HG03521 (cell line): ENCODE data around the gene PER1.

Source experiments
- ATAC-seq: cut with Tn5 transposase; IDR thresholded peaks from one replicate; pipeline ENCODE4 v1.9.1; 2021; ENCODE audit warnings: mild to moderate bottlenecking, moderate library complexity; ENCODE audit not compliant: unreplicated experiment

Gene PER1

GRCh38 chr17:8167526-8167925, 15.3 kb upstream of the PER1 start:
- no peak for ATAC-seq

- ATAC-seq = no peak
Observed at GRCh38 chr17:8166731-8167130, 14.5 kb upstream of the PER1 start.

DNA sequence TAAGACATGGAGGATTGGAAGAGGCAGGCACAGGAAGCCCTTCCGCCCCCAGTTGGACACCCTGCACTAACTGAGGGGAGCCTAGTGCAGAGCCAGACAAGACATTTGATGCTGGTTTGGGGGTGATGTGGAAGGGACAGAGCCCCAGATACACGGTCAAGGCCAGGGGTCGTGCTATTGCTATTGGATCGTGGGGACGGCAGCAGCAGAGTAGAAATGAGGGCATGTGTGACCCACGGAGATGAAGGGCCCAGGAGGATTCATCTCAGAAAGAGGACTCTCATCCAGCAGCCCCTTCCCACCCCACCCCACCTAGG, 12.6 kb upstream of the PER1 start:
- ATAC-seq = no peak

GRCh38 chr17:8163978-8164814, 12.0 kb upstream of the PER1 start:
- no peak for ATAC-seq

- no peak for ATAC-seq
Observed at GRCh38 chr17:8162997-8163977, 11.1 kb upstream of the PER1 start.

DNA sequence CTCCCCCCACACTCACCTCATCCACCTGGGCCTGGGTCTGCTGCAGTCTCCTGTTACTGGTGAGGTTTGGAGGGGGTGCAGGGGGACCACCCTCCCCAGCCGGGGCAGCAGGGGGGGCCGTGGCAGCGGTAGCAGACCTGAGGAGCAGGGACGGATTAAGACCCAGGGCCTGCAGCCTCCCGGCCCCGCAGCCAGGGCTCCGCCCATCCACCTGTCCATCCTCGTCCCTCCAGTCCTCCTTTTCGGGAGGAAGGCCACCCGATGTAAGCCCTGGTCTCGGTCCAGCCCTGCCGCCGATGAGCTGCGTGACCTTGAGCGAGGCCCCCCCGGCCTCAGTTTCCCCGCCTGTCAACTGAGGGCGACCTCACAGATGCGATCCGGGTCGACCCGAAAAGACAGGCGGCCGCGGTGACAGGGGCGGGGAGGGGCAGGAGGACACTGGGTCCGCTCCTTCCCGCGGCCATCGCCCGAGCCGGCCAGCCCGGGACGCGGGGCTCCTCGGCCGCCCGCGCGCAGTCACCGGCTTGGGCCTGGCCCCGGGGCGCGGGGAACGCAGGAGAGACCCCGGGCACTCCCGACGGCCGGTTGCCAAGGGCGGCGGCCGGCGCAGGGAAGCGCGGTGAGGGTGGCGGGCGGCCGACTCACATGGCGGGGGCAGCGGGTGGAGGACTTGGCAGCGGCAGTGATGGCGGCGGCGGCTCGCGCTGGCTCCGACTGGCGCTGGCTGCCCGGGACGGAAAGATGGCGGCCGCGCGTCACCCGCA, 10.2 kb upstream of the PER1 start, which contains the start of gene VAMP2:
VAMP2 (minus strand) TSS at position 716 of the 764 bp plus-strand sequence; CDS start at position 647, 69 bp downstream.
- peak; percentile 43 for ATAC-seq

DNA sequence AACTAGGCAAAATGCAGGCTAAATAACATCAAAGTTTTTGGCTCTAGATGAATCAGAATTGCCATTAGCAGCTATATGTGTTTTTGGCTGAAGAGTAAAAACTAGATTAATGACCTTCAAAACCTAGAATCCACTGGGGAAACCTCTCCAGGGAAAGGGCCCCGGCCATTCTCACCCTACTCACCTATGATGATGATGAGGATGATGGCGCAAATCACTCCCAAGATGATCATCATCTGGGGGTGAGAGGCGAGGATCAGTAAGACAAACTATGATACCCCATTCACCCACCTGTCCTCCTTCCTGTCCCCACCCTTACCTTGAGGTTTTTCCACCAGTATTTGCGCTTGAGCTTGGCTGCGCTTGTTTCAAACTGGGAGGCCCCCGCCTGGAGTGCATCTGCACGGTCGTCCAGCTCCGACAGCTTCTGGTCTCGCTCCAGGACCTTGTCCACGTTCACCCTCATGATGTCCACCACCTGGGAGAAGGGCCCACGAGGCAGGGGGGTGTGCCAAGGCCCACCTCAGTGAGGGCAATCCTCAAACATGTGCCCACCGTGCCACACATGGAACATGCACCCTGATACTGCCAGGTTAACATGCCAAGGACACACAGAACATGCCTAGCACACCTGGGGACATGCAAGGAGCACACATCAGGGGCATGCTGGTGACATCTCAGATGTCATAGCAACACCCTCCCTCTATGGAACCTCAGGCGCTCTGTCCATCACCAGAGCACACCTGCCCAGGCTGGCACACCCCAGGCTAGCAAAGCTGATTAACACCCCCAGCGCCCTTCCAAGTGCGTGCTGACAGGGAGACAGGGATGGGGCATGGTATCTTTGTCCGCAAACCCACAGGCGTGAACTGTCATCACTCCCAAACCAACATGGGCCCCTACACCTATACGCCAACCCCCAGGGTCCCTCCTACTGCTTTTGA, 9.4 kb upstream of the PER1 start:
- ATAC-seq = no peak

GRCh38 chr17:8160741-8161221, 8.6 kb upstream of the PER1 start:
- no peak for ATAC-seq

- no peak for ATAC-seq
Observed at GRCh38 chr17:8160224-8160577, 8.0 kb upstream of the PER1 start.

DNA sequence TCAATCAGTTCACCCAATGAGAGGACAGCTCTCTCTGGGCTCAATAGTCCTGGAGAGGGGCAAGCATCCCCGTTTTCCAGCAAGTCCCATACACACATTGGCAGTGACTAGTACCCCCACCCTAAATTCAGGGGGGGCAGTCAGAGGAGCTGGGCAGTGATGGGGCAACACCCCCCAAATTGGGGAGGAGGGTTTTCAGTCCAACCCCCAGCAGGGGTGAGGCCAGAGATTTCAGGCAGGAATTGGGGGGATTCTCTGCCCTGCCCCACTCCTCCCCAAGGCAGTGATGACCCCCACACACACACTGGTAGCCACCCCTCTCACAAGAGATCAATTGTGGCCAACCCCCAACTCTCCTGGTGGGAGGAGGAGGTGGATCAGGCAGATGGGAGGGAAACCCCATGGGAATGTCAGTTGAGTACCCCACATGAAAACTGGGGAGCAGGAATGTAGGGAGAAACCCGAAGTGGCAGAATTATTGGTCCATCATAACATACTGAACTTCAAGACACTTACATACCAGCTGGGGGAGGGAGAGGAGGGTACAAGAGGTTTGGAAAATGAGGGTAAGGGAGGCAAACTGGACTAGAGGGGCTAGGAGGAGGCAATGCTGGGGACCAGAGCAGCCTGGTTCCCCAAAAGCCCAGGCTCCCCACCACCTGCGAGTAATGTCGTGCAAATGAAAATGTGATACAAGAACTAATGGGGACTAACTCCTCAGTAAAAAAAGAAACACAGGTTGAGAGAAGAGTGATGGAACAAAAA, 7.4 kb upstream of the PER1 start:
- ATAC-seq = no peak

- ATAC-seq = no peak
Observed at GRCh38 chr17:8159032-8159400, 6.8 kb upstream of the PER1 start.

GRCh38 chr17:8158267-8159031, 6.2 kb upstream of the PER1 start:
- ATAC-seq = no peak

- peak; percentile 76 for ATAC-seq
Observed at GRCh38 chr17:8156246-8156992, 4.2 kb upstream of the PER1 start.

DNA sequence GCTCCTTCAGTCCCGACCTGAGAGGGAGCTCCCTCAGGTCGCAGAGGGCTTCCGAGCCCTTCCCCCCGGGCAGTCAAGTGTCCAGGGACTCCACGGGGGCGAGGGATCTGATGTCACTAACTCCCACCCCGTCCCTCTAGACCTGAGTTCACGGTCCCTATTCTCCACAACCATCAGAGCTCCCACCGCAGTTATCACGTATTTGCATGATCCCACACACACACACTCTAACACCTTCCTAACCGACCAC, 3.7 kb upstream of the PER1 start:
- no peak for ATAC-seq

DNA sequence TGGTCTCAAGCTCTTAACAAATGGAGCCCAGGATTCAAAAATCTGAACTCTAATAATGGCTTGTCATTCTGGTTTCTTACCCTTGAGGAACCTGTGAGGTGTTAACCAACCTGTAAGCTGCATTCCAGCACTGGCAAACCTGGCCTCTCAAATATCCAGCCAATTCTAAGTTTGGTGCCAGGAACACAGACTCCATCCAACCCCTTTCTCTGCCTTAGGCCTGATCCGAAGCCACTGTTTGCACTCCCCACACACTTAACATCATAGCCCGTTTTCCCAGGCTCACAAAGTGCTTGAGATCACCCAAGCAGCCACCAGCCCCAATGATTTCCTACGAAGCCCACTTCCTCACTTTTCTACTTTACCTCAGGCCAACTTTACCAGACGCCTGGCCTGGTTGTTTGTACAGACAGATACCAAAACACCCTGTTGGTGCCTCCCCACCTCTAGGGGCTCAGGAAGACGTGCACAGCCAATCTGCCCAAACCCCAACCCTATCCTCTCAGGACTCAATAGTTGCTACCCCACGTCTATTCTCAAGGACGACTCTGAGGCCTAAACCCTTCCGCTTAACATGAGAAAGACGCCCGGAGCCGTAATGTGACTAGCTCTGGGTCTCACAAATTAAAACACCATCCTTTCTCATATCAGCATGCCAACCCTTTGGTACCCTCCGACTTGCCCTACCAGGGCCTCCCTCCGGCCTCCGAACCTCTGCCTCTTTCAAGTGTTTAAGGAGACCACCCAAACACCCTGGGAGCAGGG, 3.2 kb upstream of the PER1 start:
- ATAC-seq = no peak

- ATAC-seq = no peak
Observed at GRCh38 chr17:8154608-8155155, 2.5 kb upstream of the PER1 start.

GRCh38 chr17:8153957-8154607, 1.9 kb upstream of the PER1 start:
- ATAC-seq = no peak
